ENCODE data around the gene TNFSF4.

Gene TNFSF4

GRCh38 chr1:173210716-173211231, 3.6 kb upstream of the TNFSF4 start:
- no peak for DNase-seq (ENCODE audit: low spot score)

DNA sequence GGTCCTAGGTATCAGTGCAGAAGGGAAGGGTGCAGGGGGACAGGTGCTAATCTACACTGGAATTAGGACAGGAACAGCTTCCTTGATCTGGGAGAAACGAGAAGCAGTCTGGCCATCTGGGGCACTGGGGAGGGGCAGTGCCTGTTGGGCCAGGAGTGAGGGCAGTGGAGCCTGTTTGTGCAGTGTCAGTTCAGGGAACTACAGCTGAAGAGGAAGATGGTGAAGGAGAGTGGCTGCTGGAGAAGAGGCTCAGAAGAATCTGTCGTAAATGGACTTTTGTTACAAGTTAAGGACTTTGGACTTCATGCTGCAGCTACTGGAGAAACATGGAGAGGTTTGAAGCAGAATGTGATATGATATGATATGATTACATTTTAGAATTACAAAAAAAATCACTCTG, 3.2 kb upstream of the TNFSF4 start:
- no peak for DNase-seq (ENCODE audit: low spot score)

DNA sequence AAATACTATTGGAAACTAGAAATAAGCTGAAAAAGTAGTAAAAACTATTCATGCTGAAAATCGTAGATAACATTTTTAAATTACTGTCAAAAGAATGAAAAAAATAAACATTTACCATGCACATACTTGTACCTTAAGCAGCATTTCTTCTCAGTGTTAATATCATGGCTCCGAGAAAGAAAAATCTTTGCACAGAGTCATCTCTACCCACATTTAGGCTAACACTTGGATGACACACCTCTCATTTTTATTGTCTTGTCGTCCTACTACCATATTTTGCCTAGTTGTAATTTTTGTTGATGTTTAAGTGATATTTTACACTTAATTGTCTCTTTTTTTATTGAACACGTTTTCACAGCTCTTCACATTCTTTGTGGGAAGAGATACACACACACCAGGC, 1.7 kb upstream of the TNFSF4 start:
- DNase-seq (ENCODE audit: low spot score) = no peak

DNA sequence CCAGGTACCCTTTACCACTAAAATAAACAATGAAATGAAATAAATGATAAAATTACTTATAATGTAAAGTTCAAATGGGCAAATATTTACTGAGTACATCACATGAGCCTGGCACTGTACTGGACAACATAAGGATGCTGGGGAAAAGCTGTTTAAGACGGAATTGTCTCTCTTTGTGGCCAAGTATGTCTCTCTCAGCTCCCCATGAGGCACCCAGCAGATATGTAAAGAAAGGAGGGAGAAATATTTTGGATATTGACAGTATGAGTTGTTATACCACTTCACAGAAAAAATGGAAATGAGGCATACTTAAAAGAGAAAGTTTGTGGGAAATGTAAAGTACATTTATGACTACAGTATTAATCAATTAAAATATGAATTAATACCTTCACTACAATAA, 1.0 kb upstream of the TNFSF4 start:
- DNase-seq (ENCODE audit: low spot score) = no peak

- no peak for DNase-seq (ENCODE audit: low spot score)
These were observed 1.7 kb downstream of the TNFSF4 start for GRCh38 chr1:173205146-173206051.

DNA sequence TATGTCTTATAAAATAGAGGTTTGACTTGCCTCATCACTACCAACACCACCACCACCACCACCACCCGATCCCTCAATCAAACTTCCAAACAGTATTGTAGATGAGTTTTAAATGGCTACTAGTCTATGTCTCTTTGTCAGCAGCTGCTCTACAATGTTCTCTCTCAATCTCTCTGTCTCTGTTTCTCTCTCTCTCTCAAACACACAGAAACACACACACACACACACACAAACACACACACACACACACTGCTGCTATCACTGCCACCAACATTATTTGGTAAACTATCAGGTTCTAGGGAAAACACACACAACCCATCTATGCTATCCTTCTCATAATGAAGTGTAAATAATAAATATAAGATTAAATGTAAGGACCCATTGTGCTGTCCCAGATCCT, 2.4 kb downstream of the TNFSF4 start:
- no peak for DNase-seq (ENCODE audit: low spot score)

GRCh38 chr1:173202424-173203145, 4.5 kb downstream of the TNFSF4 start:
- DNase-seq (ENCODE audit: low spot score) = peak; percentile 77

DNA sequence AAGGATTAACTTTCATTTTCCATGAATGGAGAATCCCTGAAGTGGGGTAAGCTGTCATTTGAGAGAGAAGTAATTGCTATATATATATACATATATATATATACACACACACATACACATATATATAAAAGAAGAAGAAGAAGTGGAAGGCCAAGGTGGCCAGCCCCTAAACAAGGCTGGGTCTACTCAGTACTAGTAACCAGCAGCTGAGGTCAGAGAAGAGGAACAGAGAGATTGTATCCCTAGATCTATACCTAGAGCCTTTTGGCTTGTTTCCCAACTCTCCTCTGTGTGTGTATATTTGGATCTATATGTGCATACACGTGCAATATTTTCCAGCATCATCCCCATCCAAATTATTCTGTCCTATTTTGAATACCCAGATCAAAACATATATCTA, 5.2 kb downstream of the TNFSF4 start:
- peak; percentile 8 for DNase-seq (ENCODE audit: low spot score)

DNA sequence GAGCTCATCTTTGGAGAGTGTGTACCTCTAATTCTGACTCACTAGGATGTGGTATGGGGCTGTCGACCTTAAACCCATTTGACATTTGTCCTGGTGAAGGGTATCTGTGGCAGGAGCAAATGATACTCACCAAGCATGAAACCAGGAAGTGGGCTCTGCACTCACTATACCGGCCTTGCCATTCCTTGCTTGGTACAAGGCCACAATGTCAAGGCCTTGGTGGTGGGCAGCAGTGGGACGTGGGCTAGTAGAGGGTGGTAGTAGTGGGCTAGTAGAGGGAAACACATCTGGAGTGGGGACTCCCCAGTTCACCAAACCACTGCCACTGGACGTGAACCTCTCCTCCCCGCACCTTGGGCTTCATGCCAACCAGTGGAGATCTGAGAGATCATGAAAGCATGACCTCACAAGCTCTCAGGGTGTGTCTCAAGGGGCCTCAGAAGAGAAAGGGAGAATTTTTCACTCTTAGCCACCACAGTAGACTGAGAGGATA, 11.5 kb downstream of the TNFSF4 start:
- DNase-seq (ENCODE audit: low spot score) = no peak

GRCh38 chr1:173193639-173194038, 13.5 kb downstream of the TNFSF4 start:
- DNase-seq (ENCODE audit: low spot score) = peak; percentile 58

- DNase-seq (ENCODE audit: low spot score) = peak; percentile 31
These were observed 16.0 kb downstream of the TNFSF4 start for GRCh38 chr1:173191011-173191705.

DNA sequence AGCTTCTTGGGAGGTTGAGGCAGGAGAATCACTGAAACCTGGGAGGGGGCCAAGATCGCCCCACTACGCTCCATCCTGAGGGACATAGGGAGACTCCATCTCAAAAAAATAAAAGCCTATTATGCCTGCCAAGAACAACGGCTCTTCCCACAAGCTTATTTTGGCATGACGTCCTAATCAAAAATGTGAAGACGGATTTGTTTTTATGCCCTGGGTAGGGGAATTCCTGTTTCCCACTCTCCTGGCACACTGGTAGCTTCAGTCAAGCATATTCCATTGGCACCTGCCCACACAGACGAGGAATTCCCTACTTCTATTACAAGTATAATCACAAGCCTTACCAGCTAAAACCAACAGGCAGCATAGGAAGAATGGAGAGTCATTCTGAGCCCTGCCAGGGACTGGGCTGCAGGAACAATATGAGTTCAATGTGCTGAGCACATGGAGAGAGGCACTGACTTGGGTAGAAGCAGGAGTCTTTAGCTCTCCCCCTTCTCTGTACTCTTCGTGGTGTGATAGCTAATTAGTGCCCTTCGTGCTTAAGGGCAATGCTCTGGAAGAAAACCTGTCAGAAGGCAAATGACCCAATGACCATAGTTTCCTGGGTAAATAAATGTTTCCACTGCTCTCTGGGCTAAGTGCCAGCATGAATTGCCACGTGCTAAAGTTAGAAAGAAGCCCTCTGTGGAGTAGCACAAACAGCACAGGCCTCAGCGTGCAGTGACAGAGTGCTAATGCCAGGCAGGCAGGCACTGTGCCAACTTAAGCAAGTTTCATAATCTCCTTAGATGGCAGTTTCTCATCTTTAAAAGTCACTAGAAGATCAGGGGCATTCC, 16.8 kb downstream of the TNFSF4 start:
- peak; percentile 83 for DNase-seq (ENCODE audit: low spot score)

GRCh38 chr1:173187671-173188237, 19.4 kb downstream of the TNFSF4 start:
- DNase-seq (ENCODE audit: low spot score) = no peak

GRCh38 chr1:173181791-173182190, 25.3 kb downstream of the TNFSF4 start:
- DNase-seq (ENCODE audit: low spot score) = no peak

- DNase-seq (ENCODE audit: low spot score) = no peak
These were observed 30.9 kb downstream of the TNFSF4 start for GRCh38 chr1:173176246-173176645.

GRCh38 chr1:173175514-173176145, 31.5 kb downstream of the TNFSF4 start:
- peak; percentile 81 for DNase-seq (ENCODE audit: low spot score)

DNA sequence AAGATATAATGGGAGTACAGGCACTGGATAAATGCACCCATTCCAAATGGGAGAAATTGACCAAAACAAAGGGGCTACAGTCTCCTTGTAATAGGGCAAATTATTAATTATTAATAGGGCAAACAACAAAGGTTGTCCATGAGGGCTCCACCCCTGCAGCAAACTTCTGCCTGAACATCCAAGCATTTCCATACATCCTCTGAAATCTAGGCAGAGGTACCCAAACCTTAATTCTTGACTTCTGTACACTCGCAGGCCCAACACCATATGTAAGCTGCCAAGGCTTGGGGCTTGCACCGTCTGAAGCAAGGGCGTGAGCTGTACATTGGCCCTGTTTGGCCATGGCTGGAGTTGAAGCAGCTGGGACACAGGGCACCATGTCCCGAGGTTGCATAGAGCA, 33.7 kb downstream of the TNFSF4 start:
- no peak for DNase-seq (ENCODE audit: low spot score)

- no peak for DNase-seq (ENCODE audit: low spot score)
These were observed 36.0 kb downstream of the TNFSF4 start for GRCh38 chr1:173171152-173171551.

DNA sequence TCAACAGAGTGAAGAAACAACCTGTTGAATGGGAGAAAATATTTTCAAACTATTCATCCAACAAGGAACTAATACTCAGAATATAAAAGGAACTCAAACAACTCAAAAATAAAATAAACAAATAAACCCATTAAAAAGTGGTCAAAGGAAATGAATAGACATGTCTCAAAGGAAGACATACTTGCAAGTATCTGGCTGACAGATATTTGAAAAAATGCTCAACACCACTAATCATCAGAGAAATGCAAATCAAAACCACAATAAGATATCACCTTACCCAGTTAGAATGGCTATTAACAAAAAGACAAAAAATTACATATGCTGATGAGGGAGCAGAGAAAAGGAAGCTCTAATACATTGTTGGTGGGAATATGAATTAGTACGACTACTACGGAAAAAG, 38.2 kb downstream of the TNFSF4 start:
- no peak for DNase-seq (ENCODE audit: low spot score)

- no peak for DNase-seq (ENCODE audit: low spot score)
These were observed 42.4 kb downstream of the TNFSF4 start for GRCh38 chr1:173164686-173165085.

- no peak for DNase-seq (ENCODE audit: low spot score)
These were observed 43.0 kb downstream of the TNFSF4 start for GRCh38 chr1:173164178-173164577.

Data from pons (tissue), 1 donor.